K562 (cell line): ENCODE measurements around the gene ASIC1. TPM values are rescaled to one million over a fixed set of nuclear protein-coding genes. Genes with fewer than 3 reads are reported as not detected.
A peak's percentile ranks its signal among the peaks of the same experiment; 100 is the strongest.

Experiments
- AFF1 ChIP-seq, 2 experiments: fragments of 450-650 bp; IDR thresholded peaks; 2 replicates each; pipeline ENCODE4 v1.6.1; 2018; ENCODE audit warnings: mild to moderate bottlenecking in 2 of 2, low read depth in 1 of 2; ENCODE audit not compliant: partially characterized antibody in 2 of 2
- ATF4 ChIP-seq: fragments of 450-650 bp; formaldehyde crosslinking; IDR thresholded peaks from 2 replicates; pipeline ENCODE4 v1.4.0; 2022; ENCODE audit warnings: mild to moderate bottlenecking, moderate library complexity
- CTCF ChIP-seq, 3 experiments: IDR thresholded peaks in 2 of 3; conservative IDR thresholded peaks in 1 of 3; 2 replicates each; pipeline ENCODE4 v1.5.1; 2011 to 2012; ENCODE audit warnings: low read length in 3 of 3, mild to moderate bottlenecking in 3 of 3, control low read depth in 2 of 3, improper control_type of control experiment in 1 of 3, inconsistent platforms in 1 of 3, low read depth in 1 of 3, mixed read lengths in 1 of 3, moderate library complexity in 1 of 3; ENCODE audit not compliant: insufficient read depth in 2 of 3
- DDX20 ChIP-seq: fragments of 450-650 bp; IDR thresholded peaks from 2 replicates; pipeline ENCODE4 v1.6.1; 2016; ENCODE audit warnings: missing genetic modification characterization, low read depth, mild to moderate bottlenecking, missing compliant biosample characterization, moderate library complexity
- DPF2 ChIP-seq: fragments of 450-650 bp; IDR thresholded peaks from 2 replicates; pipeline ENCODE4 v1.6.1; 2016
- FOXA1 ChIP-seq: fragments of 450-650 bp; IDR thresholded peaks from 2 replicates; pipeline ENCODE4 v1.6.1; 2016; ENCODE audit warnings: mild to moderate bottlenecking, borderline replicate concordance
- GABPB1 ChIP-seq: sonication (generic); formaldehyde crosslinking; IDR thresholded peaks from 2 replicates; pipeline ENCODE4 v1.8.0; 2022; ENCODE audit warnings: mild to moderate bottlenecking, missing genetic modification reagents
- GATAD2B ChIP-seq: fragments of 450-650 bp; IDR thresholded peaks from 2 replicates; pipeline ENCODE4 v1.6.1; 2017; ENCODE audit warnings: mild to moderate bottlenecking, borderline replicate concordance
- HDAC2 ChIP-seq: fragments of 450-650 bp; IDR thresholded peaks from 2 replicates; pipeline ENCODE4 v1.6.1; 2016; ENCODE audit warnings: mild to moderate bottlenecking
- LARP7 ChIP-seq: fragments of 450-650 bp; IDR thresholded peaks from 2 replicates; pipeline ENCODE4 v1.6.1; 2016
- SIN3B ChIP-seq: fragments of 450-650 bp; IDR thresholded peaks from 2 replicates; pipeline ENCODE4 v1.6.1; 2017; ENCODE audit warnings: low read depth, mild to moderate bottlenecking, moderate library complexity
- SMAD3 ChIP-seq: fragments of 450-650 bp; formaldehyde crosslinking; conservative IDR thresholded peaks from 2 replicates; pipeline ENCODE4 v1.4.0; 2020; ENCODE audit warnings: mild to moderate bottlenecking
- SMC3 ChIP-seq: conservative IDR thresholded peaks from 2 replicates; pipeline ENCODE4 v1.6.1; 2011; ENCODE audit warnings: low read depth, low read length, improper control_type of control experiment; ENCODE audit not compliant: insufficient read depth
- SOX6 ChIP-seq: fragments of 450-650 bp; IDR thresholded peaks from 2 replicates; pipeline ENCODE4 v1.6.1; 2014; ENCODE audit warnings: mild to moderate bottlenecking
- SREBF2 ChIP-seq: sonication (generic); formaldehyde crosslinking; IDR thresholded peaks from 2 replicates; pipeline ENCODE4 v1.4.0; 2020; ENCODE audit warnings: mild to moderate bottlenecking, missing genetic modification reagents
- STAG1 ChIP-seq: sonication (generic); formaldehyde crosslinking; IDR thresholded peaks from 2 replicates; pipeline ENCODE4 v1.5.0; 2020; ENCODE audit warnings: missing genetic modification reagents, borderline replicate concordance
- TEAD4 ChIP-seq, 2 experiments: sonication (generic) in 1 of 2; formaldehyde crosslinking in 1 of 2; IDR thresholded peaks; 2 replicates each; pipeline versions ENCODE4 v1.6.1 to v1.8.0; 2012 to 2022; ENCODE audit warnings: borderline replicate concordance in 1 of 2, inconsistent platforms in 1 of 2, low read length in 1 of 2, mild to moderate bottlenecking in 1 of 2, missing genetic modification reagents in 1 of 2
- TGIF2 ChIP-seq: sonication (generic); formaldehyde crosslinking; IDR thresholded peaks from 2 replicates; pipeline ENCODE4 v1.8.1; 2022; ENCODE audit warnings: mild to moderate bottlenecking, missing genetic modification reagents, moderate library complexity
- ZBTB7A ChIP-seq: IDR thresholded peaks from 2 replicates; pipeline ENCODE4 v1.6.1; 2011; ENCODE audit warnings: low read depth, mild to moderate bottlenecking, low read length, moderate library complexity, borderline replicate concordance; ENCODE audit not compliant: control insufficient read depth
- ZNF41 ChIP-seq: fragments of 250-450 bp; sonication (Bioruptor Pico); conservative IDR thresholded peaks from 2 replicates; pipeline ENCODE4 v1.4.0; 2020; ENCODE audit warnings: mild to moderate bottlenecking
- polyA plus RNA-seq, 8 experiments: library from polyadenylated mRNA; depleted of rRNA in 4 of 8; stranded (reverse) in 5 of 8; unstranded in 3 of 8; fragments of >200 nt; fragmentation: Nextera tagmentation in 2 of 8; fragmentation: Illumina TruSeq in 1 of 8; extraction: Ambion mirVana in 2 of 8; extraction: Trizol in 1 of 8; gene quantifications; 2 replicates each; pipeline versions ENCODE4 v1.2.1 to v1.2.3, GENCODE V29; 2011 to 2014; ENCODE audit warnings: inconsistent platforms in 1 of 8, missing spikeins in 1 of 8
- total RNA-seq, 7 experiments: library from RNA; depleted of rRNA in 6 of 7; stranded (reverse); fragments of >200 nt in 6 of 7; fragmentation: Illumina TruSeq in 2 of 7; extraction: Trizol in 2 of 7; gene quantifications; 2 replicates each; pipeline versions ENCODE4 v1.2.1 to v1.2.3, GENCODE V29; 2011 to 2021; ENCODE audit warnings: low replicate concordance in 1 of 7

ASIC1 gene
- total and polyA plus RNA-seq, 9 of the 15 experiments (the other 6 are each of a cell fraction or from before 2014, with no cell fraction given), result 0.01 to 1.7 (median 0.45) TPM

- TF ChIP-seq GABPB1 (CRISPR knock-in tag) (peak; percentile 70), SMAD3 (CRISPR knock-in tag) (0 out of 2 replicates have a peak, but pooled peaks have one; percentile 19), TGIF2 (no peak), GATAD2B (no peak), SOX6 (peak; percentile 39; the same call in 1 of the 2 replicates), ZNF41 (CRISPR knock-in tag) (no peak), DPF2 (peak; percentile 27; the same call in 1 of the 2 replicates), SREBF2 (CRISPR knock-in tag) (no peak), CTCF (IDR thresholded peaks at IDR 0.05 in 2 of 3, conservative IDR thresholded peaks at IDR 0.05 in 1 of 3; ENCODE audit: insufficient read depth in 2 of 3, low read depth in 1 of 3, low read length in 3 of 3) (peak; percentile 90 to 98 (median 97)), AFF1 (IDR thresholded peaks at IDR 0.05; ENCODE audit: low read depth in 1 of 2, partially characterized antibody in 2 of 2) (peak in 1 of 2 experiments; percentile 10), LARP7 (0 out of 2 replicates have a peak, but pooled peaks have one; percentile 44), STAG1 (CRISPR knock-in tag) (peak; percentile 70; the same call in 1 of the 2 replicates), SIN3B (no peak), TEAD4 (IDR thresholded peaks at IDR 0.05; ENCODE audit: low read length) (no peak; the same call in 1 of the 2 replicates), TEAD4 (CRISPR knock-in tag; IDR thresholded peaks at IDR 0.05; ENCODE audit: borderline replicate concordance) (0 out of 2 replicates have a peak, but pooled peaks have one; percentile 59), SMC3 (peak; percentile 94), ATF4 (no peak), ZBTB7A (0 out of 2 replicates have a peak, but pooled peaks have one; percentile 10), DDX20 (no peak), FOXA1 (no peak), HDAC2 (0 out of 2 replicates have a peak, but pooled peaks have one; percentile 52)
Measured at GRCh38 chr12:50070314-50071060, 13.1 kb downstream of the ASIC1 start (continued).
